ENCODE results near the gene TBXAS1.

TBXAS1 gene

DNA sequence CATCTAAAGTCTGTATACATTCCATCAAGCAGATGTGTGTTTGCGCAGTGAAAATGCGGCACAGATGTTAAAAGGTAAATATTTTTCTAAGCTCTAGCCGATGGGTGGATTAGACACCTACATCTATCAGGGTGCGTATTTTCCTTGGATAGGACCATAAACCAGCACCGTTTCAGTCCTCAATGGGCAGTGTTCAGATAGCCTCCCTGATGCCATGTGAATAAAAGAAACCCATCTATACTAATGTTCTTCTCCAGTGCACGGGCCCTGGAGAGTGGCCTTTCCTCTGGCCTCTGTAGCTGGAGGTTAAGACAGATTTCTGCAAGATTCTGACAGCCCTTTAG, 130.2 kb downstream of the TBXAS1 start:
- no peak overlapping the region for H3K4me2 ChIP-seq (ENCODE audit: low read length)
- no peak overlapping the region for H3K27ac ChIP-seq (ENCODE audit: low read depth, low read length)
- H3F3A ChIP-seq (ENCODE audit: control insufficient read depth, insufficient read depth): no peaks in the 10 kb centered on the region
- TF ChIP-seq CTCF (IDR thresholded peaks at IDR 0.05; ENCODE audit: low read depth, low read length, poor library complexity, severe bottlenecking) (no peak), EZH2phosphoT487 (IDR thresholded peaks at IDR 0.05; ENCODE audit: borderline replicate concordance, low read length) (no peak)
- no peaks in the 10 kb centered on the region for H3K4me1 ChIP-seq (ENCODE audit: control insufficient read depth, low read length)
- no peak overlapping the region for H3K4me3 ChIP-seq (ENCODE audit: low read length)
- H3K79me2 ChIP-seq (ENCODE audit: control insufficient read depth, low read length): no peaks in the 10 kb centered on the region
- no peaks in the 10 kb centered on the region for H3K9me2 ChIP-seq (replicated peaks; ENCODE audit: control insufficient read depth, low read length)
- H3K27me3 ChIP-seq (ENCODE audit: control insufficient read depth, low read length): peaks cover 16% of the 10 kb centered on the region
- H3K9me3 ChIP-seq (ENCODE audit: control insufficient read depth, insufficient read depth, low read length): no peaks in the 10 kb centered on the region
- H4K20me1 ChIP-seq (ENCODE audit: control insufficient read depth, insufficient read depth, low read depth, low read length): no peaks in the 10 kb centered on the region
- H3K36me3 ChIP-seq (ENCODE audit: control insufficient read depth, low read length): no peaks in the 10 kb centered on the region

- H3K79me2 ChIP-seq (ENCODE audit: control insufficient read depth, low read length): no peaks in the 10 kb centered on the region
- TF ChIP-seq CTCF (IDR thresholded peaks at IDR 0.05; ENCODE audit: low read depth, low read length, poor library complexity, severe bottlenecking): no peak
- no peaks in the 10 kb centered on the region for H3K9me2 ChIP-seq (replicated peaks; ENCODE audit: control insufficient read depth, low read length)
- H3K27ac ChIP-seq (ENCODE audit: low read depth, low read length): no peak overlapping the region
- no peaks in the 10 kb centered on the region for H3K4me1 ChIP-seq (ENCODE audit: control insufficient read depth, low read length)
- H3K27me3 ChIP-seq (ENCODE audit: control insufficient read depth, low read length): peaks cover 16% of the 10 kb centered on the region
- no peak overlapping the region for H3K4me2 ChIP-seq (ENCODE audit: low read length)
- no peaks in the 10 kb centered on the region for H3F3A ChIP-seq (ENCODE audit: control insufficient read depth, insufficient read depth)
- H3K9me3 ChIP-seq (ENCODE audit: control insufficient read depth, insufficient read depth, low read length): no peaks in the 10 kb centered on the region
- H4K20me1 ChIP-seq (ENCODE audit: control insufficient read depth, insufficient read depth, low read depth, low read length): no peaks in the 10 kb centered on the region
- H3K4me3 ChIP-seq (ENCODE audit: low read length): no peak overlapping the region
- no peaks in the 10 kb centered on the region for H3K36me3 ChIP-seq (ENCODE audit: control insufficient read depth, low read length)
Observed at GRCh38 chr7:139959718-139960117, 130.7 kb downstream of the TBXAS1 start.

- H3K36me3 ChIP-seq (ENCODE audit: control insufficient read depth, low read length): no peaks in the 10 kb centered on the region
- H3K79me2 ChIP-seq (ENCODE audit: control insufficient read depth, low read length): no peaks in the 10 kb centered on the region
Observed at GRCh38 chr7:139960157-139960556, 131.1 kb downstream of the TBXAS1 start.

DNA sequence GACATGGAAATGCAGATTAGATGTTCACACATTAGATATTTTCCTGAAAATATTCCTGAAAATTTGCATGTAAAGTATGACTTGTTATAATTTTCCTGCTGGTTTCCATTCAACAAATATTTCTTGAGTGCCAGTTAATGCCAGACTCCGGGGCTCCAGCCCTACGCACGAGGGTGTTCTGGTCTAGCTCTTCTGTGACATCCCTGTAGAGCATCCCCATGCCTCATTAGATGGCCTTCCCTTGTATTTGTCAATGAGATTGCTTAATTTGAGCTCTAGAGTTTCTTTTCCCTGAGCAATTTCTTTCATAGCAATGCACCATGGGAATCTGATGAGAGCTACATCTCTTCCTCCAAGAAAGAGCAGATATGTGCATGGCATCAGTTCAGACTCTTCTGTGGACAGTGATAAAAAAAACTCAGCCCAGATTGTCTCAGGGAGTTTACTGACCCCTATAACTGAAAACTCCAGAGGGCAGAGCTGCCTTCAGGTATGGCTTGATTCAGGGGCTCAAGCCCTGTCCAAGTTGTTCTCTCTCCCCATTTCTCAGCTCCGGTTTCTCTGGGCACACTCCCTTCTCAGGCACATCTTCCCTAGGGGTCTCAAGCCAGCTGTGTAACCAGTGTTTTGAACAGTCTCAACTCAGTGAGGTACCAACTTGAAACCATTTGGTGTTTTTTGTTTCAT, 137.0 kb downstream of the TBXAS1 start:
- Histone ChIP-seq H3K27ac (ENCODE audit: low read depth, low read length) (no peak overlapping the region), H3K36me3 (ENCODE audit: control insufficient read depth, low read length) (no peaks in the 10 kb centered on the region), H3K9me3 (ENCODE audit: control insufficient read depth, insufficient read depth, low read length) (no peaks in the 10 kb centered on the region), H3K9me2 (replicated peaks; ENCODE audit: control insufficient read depth, low read length) (no peaks in the 10 kb centered on the region), H3K4me3 (ENCODE audit: low read length) (no peak overlapping the region), H4K20me1 (ENCODE audit: control insufficient read depth, insufficient read depth, low read depth, low read length) (no peaks in the 10 kb centered on the region), H3K79me2 (ENCODE audit: control insufficient read depth, low read length) (no peaks in the 10 kb centered on the region), H3K4me1 (ENCODE audit: control insufficient read depth, low read length) (no peaks in the 10 kb centered on the region), H3F3A (ENCODE audit: control insufficient read depth, insufficient read depth) (no peaks in the 10 kb centered on the region), H3K4me2 (ENCODE audit: low read length) (no peak overlapping the region), H3K27me3 (ENCODE audit: control insufficient read depth, low read length) (peaks cover 8% of the 10 kb centered on the region)
- TF ChIP-seq CTCF (IDR thresholded peaks at IDR 0.05; ENCODE audit: low read depth, low read length, poor library complexity, severe bottlenecking): no peak
- TF ChIP-seq EZH2phosphoT487 (IDR thresholded peaks at IDR 0.05; ENCODE audit: borderline replicate concordance, low read length): no peak

More at GRCh38 chr7:139960157-139960556, 131.1 kb downstream of the TBXAS1 start:
- Histone ChIP-seq H3K4me2 (ENCODE audit: low read length) (no peak overlapping the region), H3K27me3 (ENCODE audit: control insufficient read depth, low read length) (peaks cover 16% of the 10 kb centered on the region), H3K4me1 (ENCODE audit: control insufficient read depth, low read length) (no peaks in the 10 kb centered on the region), H3K27ac (ENCODE audit: low read depth, low read length) (no peak overlapping the region), H3K9me2 (replicated peaks; ENCODE audit: control insufficient read depth, low read length) (no peaks in the 10 kb centered on the region), H4K20me1 (ENCODE audit: control insufficient read depth, insufficient read depth, low read depth, low read length) (no peaks in the 10 kb centered on the region), H3K4me3 (ENCODE audit: low read length) (no peak overlapping the region), H3K9me3 (ENCODE audit: control insufficient read depth, insufficient read depth, low read length) (no peaks in the 10 kb centered on the region), H3F3A (ENCODE audit: control insufficient read depth, insufficient read depth) (no peaks in the 10 kb centered on the region)
- no peak for TF ChIP-seq EZH2phosphoT487 (IDR thresholded peaks at IDR 0.05; ENCODE audit: borderline replicate concordance, low read length)

Data from DOHH2 (cell line).